ENCODE measurements around the gene NEUROG2. TPM values are rescaled to one million over a fixed set of nuclear protein-coding genes. Genes with fewer than 3 reads are reported as not detected.
"Not testable (repeated sequence)": the region's sequence is repeated elsewhere in the genome, so short reads cannot be mapped to it uniquely, and the experiment has no call there.

The NEUROG2 gene
- total RNA-seq, 2 donors from 2014 or later = not detected

- intact Hi-C loops (cut with DNase I) = no loop called here
- no peak for DNase-seq (ENCODE audit: low spot score)
Measured at GRCh38 chr4:112504807-112505206, 11.2 kb downstream of the NEUROG2 start.

GRCh38 chr4:112502871-112503270, 13.1 kb downstream of the NEUROG2 start:
- no peak for DNase-seq (ENCODE audit: low spot score)
- intact Hi-C loops (cut with DNase I) = no loop called here

DNA sequence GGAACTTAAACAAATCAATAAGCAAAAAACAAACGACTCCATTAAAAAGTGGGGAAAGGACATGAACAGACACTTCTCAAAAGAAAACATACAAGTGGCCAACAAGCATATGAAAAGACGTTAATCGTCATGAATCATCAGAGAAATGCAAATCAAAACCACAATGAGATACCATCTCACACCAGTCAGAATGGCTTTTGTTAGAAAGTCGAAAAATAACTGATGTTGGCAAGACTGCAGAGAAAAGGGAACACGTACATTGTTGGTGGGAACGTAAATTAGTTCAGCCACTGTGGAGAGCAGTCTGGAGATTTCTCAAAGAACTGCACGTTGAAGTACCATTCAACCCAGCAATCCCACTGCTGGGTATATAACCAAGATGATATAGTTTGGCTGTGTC, 23.7 kb downstream of the NEUROG2 start:
- intact Hi-C loops (cut with DNase I) = no loop called here
- DNase-seq (ENCODE audit: low spot score) = no peak

DNA sequence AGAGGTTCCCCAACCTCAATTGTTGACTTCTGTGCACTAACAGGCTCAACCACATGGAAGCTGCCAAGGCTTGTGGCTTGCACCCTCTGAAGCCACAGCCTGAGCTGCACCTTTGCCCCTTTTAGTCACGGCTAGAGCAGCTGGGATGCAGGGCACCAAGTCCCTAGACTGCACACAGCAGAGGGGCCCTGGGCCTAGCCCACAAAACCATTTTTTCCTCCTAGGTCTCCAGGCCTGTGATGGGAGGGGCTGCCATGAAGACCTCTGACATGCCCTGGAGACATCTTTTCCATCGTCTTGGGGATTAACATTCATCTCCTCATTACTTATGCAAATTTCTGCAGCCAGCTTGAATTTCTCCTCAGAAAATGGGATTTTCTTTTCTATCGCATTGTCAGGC, 25.2 kb downstream of the NEUROG2 start:
- intact Hi-C loops (cut with DNase I); DNase-seq (ENCODE audit: low spot score): not testable (repeated sequence)

DNA sequence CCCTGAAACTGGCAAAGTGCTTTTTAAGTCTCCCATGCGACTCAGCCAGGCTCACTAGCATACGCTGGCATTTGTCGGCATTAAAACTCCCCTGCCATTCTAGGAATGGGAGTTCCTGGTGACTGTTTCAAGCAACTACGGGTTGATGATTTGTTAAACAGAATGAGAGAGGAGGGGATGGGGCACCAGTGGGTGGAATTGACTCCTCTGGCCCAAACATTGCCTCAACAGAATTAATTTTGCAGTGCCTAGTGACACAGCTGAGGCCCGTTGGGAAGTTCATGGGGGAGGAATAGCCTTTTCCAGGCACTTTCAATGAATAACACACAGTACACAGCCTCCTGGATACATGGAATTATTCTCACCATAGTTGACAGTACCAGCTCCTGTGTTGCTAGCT, 30.1 kb downstream of the NEUROG2 start:
- intact Hi-C loops (cut with DNase I) = no loop called here
- DNase-seq (ENCODE audit: low spot score) = no peak

- no peak for DNase-seq (ENCODE audit: low spot score)
- intact Hi-C loops (cut with DNase I) = no loop called here
Measured at GRCh38 chr4:112473985-112474384, 42.0 kb downstream of the NEUROG2 start.

GRCh38 chr4:112472318-112472717, 43.7 kb downstream of the NEUROG2 start:
- intact Hi-C loops (cut with DNase I) = no loop called here
- no peak for DNase-seq (ENCODE audit: low spot score)

Other genes starting within 250 kb of the NEUROG2 start
- 1 to 10 TPM; 4.4 to 6.1 TPM for gene TIFA, start 230.3 kb downstream of the NEUROG2 start, total RNA-seq
- gene ALPK1, start 218.8 kb downstream of the NEUROG2 start, total RNA-seq = 10 to 100 TPM; 22.8 to 24.4 TPM
- gene ZGRF1, start 120.7 kb upstream of the NEUROG2 start, total RNA-seq = 1 to 10 TPM; 3.8 to 5.2 TPM
- 10 to 100 TPM; 42.3 to 50.2 TPM for gene LARP7, start 121.0 kb upstream of the NEUROG2 start, total RNA-seq